ENCODE data around the gene KCNF1. TPM values are rescaled to one million over a fixed set of nuclear protein-coding genes. Genes with fewer than 3 reads are reported as not detected.

The KCNF1 gene
- total and polyA plus RNA-seq, 2 experiments from 2014 or later: 0.75 to 1.3 TPM

GRCh38 chr2:10892316-10892715 lies 19.4 kb upstream of the KCNF1 start:
- H3K27me3 ChIP-seq: no peaks in the 10 kb centered on the region
- TF ChIP-seq CTCF (IDR thresholded peaks at IDR 0.05; ENCODE audit: low read depth, low read length): no peak

GRCh38 chr2:10892796-10893350 lies 18.9 kb upstream of the KCNF1 start:
- DNase-seq (ENCODE audit: low read depth in 1 of 2, low spot score in 1 of 2): no peak
- H3K4me3 ChIP-seq: no peak overlapping the region
- no peaks in the 10 kb centered on the region for H3K27me3 ChIP-seq
- H3K27ac ChIP-seq: no peak overlapping the region
- H3K4me1 ChIP-seq (ENCODE audit: low read depth): no peaks in the 10 kb centered on the region
- no peaks in the 10 kb centered on the region for H3K9me3 ChIP-seq (ENCODE audit: low read depth)
- TF ChIP-seq CTCF (IDR thresholded peaks at IDR 0.05; ENCODE audit: low read depth, low read length): no peak
- no peaks in the 10 kb centered on the region for H3K36me3 ChIP-seq

More at GRCh38 chr2:10892316-10892715, 19.4 kb upstream of the KCNF1 start:
- no peak for DNase-seq (ENCODE audit: low read depth in 1 of 2, low spot score in 1 of 2)
- Histone ChIP-seq H3K4me3 (no peak overlapping the region), H3K4me1 (ENCODE audit: low read depth) (no peaks in the 10 kb centered on the region), H3K9me3 (ENCODE audit: low read depth) (no peaks in the 10 kb centered on the region), H3K36me3 (no peaks in the 10 kb centered on the region), H3K27ac (no peak overlapping the region)

- no peaks in the 10 kb centered on the region for H3K9me3 ChIP-seq (ENCODE audit: low read depth)
- no peaks in the 10 kb centered on the region for H3K36me3 ChIP-seq
- no peak overlapping the region for H3K4me3 ChIP-seq
- H3K27me3 ChIP-seq: no peaks in the 10 kb centered on the region
- TF ChIP-seq CTCF (IDR thresholded peaks at IDR 0.05; ENCODE audit: low read depth, low read length): no peak
- no peak for DNase-seq (ENCODE audit: low read depth in 1 of 2, low spot score in 1 of 2)
- no peaks in the 10 kb centered on the region for H3K4me1 ChIP-seq (ENCODE audit: low read depth)
- no peak overlapping the region for H3K27ac ChIP-seq
These were observed 17.3 kb upstream of the KCNF1 start for GRCh38 chr2:10894264-10894935.

- Histone ChIP-seq H3K4me3 (no peak overlapping the region), H3K4me1 (ENCODE audit: low read depth) (no peaks in the 10 kb centered on the region), H3K36me3 (no peaks in the 10 kb centered on the region), H3K9me3 (ENCODE audit: low read depth) (no peaks in the 10 kb centered on the region), H3K27ac (no peak overlapping the region), H3K27me3 (no peaks in the 10 kb centered on the region)
- TF ChIP-seq CTCF (IDR thresholded peaks at IDR 0.05; ENCODE audit: low read depth, low read length): no peak
- DNase-seq (ENCODE audit: low read depth in 1 of 2, low spot score in 1 of 2): no peak
These were observed 16.5 kb upstream of the KCNF1 start for GRCh38 chr2:10895231-10895630.

- Histone ChIP-seq H3K9me3 (ENCODE audit: low read depth) (no peaks in the 10 kb centered on the region), H3K4me1 (ENCODE audit: low read depth) (no peaks in the 10 kb centered on the region), H3K27me3 (no peaks in the 10 kb centered on the region), H3K36me3 (no peaks in the 10 kb centered on the region), H3K27ac (no peak overlapping the region), H3K4me3 (no peak overlapping the region)
- no peak for TF ChIP-seq CTCF (IDR thresholded peaks at IDR 0.05; ENCODE audit: low read depth, low read length)
- no peak for DNase-seq (ENCODE audit: low read depth in 1 of 2, low spot score in 1 of 2)
These were observed 13.8 kb upstream of the KCNF1 start for GRCh38 chr2:10897956-10898355.

All from cardiac muscle cell (in vitro differentiated cells and primary cell).